Heart left ventricle (tissue), 13 donors: ENCODE measurements around the gene GOSR2.

ENCODE experiments used
- POLR2A ChIP-seq, 2 donors: fragments of 450-650 bp; IDR thresholded peaks; one replicate each; pipeline ENCODE4 v1.6.1; 2017; ENCODE audit warnings: antibody characterized with exemption in 2 of 2, mild to moderate bottlenecking in 2 of 2, moderate library complexity in 2 of 2
- TF ChIP-seq, protein P1 (sequence below), 12 donors: fragments of 200-600 bp; sonication (generic) in 4 of 12; IDR thresholded peaks; one replicate each; pipeline versions ENCODE4 v1.5.0 to v1.8.0; 2018 to 2022; ENCODE audit warnings: antibody characterized with exemption in 12 of 12, mild to moderate bottlenecking in 5 of 12
- donor health status: ischemic (EF 13 %, LVEDD 7.1; RV severe dilation, severe dysfunction).
- donor health status: DM: no; HTN: yes; CAD: no.
- donor health status: DM: no; HTN: no; CAD: no.
- donor health status: ischemic (EF 25% LVEDD 6.9; RV normal size, moderate dysfunction).
- donor health status: ischemic (EF 25% LVEDD 5.7; RV mildly dilated, moderate dysfunction).
- donor health status: ischemic (EF 35%, LVEDD 5.7; RV mildly dilated, moderate dysfunction).
- donor health status: nonischemic (EF 11% LVEDD 7.7; RV severe dilation, severe dysfunction).
- donor health status: DM: yes; HTN: yes; CAD: no.
- donor health status: PGD.
- donor health status: ischemic (EF 29% LVEDD 5.4; RV normal size, mild dysfunction).
- donor health status: nonischemic (EF 23%, LVEDD 6.1; RV moderate dilation, normal function).

DNA sequence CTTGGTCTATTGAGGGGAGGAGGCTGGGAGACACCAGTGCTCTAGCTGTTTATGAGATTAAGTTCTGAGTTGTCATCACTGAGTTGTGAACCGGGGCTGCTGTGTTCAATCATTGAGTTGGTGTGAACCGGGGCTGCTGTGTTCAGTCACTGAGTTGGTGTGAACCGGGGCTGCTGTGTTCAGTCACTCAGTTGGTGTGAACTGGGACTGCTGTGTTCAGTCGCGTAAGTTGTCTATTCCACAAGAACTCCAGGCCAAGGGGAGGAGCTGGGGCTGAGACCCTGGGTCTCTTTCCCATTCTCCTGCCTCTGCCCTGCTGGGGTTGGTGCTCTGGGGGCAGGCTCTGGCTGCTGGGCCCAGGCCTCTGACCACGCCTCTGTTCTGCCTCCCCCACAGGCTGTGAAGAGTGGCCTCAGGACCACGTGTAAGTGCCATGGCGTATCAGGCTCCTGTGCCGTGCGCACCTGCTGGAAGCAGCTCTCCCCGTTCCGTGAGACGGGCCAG, 47.1 kb upstream of the GOSR2 start:
- TF ChIP-seq POLR2A (IDR thresholded peaks at IDR 0.05) = no peak
- TF ChIP-seq, protein P1, sequence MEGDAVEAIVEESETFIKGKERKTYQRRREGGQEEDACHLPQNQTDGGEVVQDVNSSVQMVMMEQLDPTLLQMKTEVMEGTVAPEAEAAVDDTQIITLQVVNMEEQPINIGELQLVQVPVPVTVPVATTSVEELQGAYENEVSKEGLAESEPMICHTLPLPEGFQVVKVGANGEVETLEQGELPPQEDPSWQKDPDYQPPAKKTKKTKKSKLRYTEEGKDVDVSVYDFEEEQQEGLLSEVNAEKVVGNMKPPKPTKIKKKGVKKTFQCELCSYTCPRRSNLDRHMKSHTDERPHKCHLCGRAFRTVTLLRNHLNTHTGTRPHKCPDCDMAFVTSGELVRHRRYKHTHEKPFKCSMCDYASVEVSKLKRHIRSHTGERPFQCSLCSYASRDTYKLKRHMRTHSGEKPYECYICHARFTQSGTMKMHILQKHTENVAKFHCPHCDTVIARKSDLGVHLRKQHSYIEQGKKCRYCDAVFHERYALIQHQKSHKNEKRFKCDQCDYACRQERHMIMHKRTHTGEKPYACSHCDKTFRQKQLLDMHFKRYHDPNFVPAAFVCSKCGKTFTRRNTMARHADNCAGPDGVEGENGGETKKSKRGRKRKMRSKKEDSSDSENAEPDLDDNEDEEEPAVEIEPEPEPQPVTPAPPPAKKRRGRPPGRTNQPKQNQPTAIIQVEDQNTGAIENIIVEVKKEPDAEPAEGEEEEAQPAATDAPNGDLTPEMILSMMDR (IDR thresholded peaks at IDR 0.05) = no peak
